NCI-H187 (cell line): ENCODE measurements around the gene SLC39A1.
A peak's percentile ranks its signal among the peaks of the same experiment; 100 is the strongest.

Experiments used
- DNase-seq, 2 experiments: peaks; one replicate each; lab custom pipeline; 2025; lab: John Stamatoyannopoulos, UW

Gene SLC39A1

GRCh38 chr1:153977250-153978240, 14.2 kb upstream of the SLC39A1 start, which contains the start of gene JTB:
JTB (minus strand) TSS chr1:153977674; CDS start chr1:153977252, 422 bp downstream.
- DNase-seq, result peak; percentile 91 to 94

- DNase-seq, result no peak
These were observed 13.5 kb upstream of the SLC39A1 start for GRCh38 chr1:153976819-153977249.

GRCh38 chr1:153973525-153973924, 10.2 kb upstream of the SLC39A1 start:
- no peak for DNase-seq

DNA sequence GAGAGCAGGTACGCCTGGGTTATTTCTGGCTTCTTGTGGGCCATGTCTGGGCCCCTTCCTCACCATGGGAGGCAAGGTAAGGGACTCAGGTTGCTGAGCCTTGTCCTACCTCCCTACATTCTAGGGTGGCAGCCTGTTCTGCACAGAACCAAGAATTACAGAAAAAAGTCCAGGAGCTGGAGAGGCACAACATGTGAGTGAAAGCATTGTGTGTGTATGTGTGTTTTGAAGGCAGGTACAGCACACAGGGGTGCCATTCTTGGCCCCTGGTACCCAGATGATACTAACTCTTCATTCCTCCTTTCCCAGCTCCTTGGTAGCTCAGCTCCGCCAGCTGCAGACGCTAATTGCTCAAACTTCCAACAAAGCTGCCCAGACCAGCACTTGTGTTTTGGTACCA, 9.7 kb upstream of the SLC39A1 start:
- DNase-seq, result no peak

- DNase-seq, result no peak
These were observed 7.0 kb upstream of the SLC39A1 start for GRCh38 chr1:153970346-153970745.

DNA sequence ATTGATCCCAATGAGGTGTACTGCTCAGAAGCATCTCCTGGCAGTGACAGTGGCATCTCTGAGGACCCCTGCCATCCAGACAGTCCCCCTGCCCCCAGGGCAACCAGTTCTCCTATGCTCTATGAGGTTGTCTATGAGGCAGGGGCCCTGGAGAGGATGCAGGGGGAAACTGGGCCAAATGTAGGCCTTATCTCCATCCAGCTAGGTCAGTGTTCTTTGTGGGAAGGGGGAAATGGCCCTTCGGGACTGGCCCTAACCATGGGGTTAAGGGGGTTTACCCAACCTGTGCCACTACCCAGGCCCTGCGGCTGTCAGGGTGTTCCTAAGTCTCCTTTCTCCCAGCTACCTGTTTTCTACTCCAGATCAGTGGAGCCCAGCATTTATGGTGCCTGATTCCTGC, 5.6 kb upstream of the SLC39A1 start:
- no peak for DNase-seq

GRCh38 chr1:153968408-153968807, 5.1 kb upstream of the SLC39A1 start:
- peak in 1 of 2 experiments; percentile 76 for DNase-seq

GRCh38 chr1:153968000-153968363, 4.6 kb upstream of the SLC39A1 start:
- peak in 1 of 2 experiments; percentile 72 for DNase-seq

DNA sequence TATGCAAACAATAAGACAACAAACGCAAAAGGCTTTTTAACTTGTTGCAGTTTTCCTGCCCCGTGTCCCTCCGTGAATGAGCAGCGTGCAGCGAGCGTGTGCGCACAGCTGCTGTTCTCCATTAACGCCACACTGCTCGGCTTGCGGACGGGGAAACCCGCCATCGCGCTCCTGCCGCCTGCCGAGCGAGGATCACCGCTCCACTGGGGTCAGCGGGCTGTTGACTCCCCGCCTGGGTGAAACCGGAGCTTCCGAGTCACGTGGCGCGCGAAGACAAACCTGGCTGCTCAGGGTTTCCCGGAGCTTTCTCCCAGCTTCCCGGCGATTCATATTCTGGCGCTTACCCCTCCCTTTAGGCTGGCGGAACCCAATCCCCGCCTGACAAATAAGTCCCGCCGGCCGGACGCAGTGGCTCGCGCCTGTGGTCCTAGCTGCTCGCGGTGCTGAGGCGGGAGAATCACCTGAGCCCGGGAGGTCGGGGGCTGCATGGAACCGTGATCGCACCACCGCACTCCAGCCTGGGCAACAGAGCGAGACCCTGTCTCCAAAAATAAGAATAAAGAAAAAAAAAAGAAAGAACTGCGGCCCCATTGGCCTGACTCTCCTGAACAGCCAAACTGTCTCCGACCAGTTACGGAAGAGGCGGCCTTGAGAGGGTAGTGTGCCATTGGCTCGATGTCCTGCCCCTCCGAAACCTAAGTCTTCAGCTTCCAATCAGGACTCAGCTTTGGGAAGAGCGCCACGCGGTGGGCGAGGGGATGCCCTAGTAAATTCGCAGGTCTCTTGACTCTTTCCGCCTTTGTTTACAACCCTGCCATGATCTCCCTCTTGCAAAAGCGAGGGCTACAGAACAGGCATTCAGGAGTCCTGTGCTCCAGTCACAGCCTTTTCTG, 4.0 kb upstream of the SLC39A1 start, which contains the start of gene CREB3L4:
Gene CREB3L4, plus strand, starts transcription at position 796 of the 893 bp plus-strand sequence. CDS start 624 bp downstream, outside the sequence.
- peak; percentile 99 for DNase-seq

DNA sequence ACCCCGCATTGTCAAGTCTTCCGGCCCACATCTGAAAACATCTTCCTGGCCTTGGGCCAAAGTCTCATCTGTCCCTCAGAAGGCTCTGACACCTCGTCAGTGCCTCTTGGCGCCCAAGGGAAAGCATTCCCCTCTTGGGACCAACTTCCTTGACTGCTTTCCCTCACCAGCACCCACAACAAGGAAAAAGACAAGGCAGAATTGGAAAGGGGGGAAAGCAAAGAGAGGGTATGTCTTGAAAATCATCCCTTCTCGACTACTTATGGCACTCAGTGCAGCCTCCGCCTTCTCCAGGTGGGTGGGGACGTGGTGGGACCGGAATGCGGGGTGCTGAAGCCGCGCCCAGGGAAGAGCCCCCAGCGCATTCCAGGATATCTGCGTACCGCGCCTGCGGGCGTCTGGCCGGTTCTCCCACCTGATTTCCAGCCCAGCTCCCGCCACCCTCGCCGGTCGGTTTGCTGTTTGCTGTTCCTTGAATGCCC, 554 bp upstream of the SLC39A1 start:
- no peak for DNase-seq

GRCh38 chr1:153962088-153963029, 978 bp downstream of the SLC39A1 start:
- no peak for DNase-seq

- no peak for DNase-seq
These were observed 1.9 kb downstream of the SLC39A1 start for GRCh38 chr1:153961421-153961820.

GRCh38 chr1:153960206-153960605, 3.1 kb downstream of the SLC39A1 start:
- DNase-seq, result no peak

DNA sequence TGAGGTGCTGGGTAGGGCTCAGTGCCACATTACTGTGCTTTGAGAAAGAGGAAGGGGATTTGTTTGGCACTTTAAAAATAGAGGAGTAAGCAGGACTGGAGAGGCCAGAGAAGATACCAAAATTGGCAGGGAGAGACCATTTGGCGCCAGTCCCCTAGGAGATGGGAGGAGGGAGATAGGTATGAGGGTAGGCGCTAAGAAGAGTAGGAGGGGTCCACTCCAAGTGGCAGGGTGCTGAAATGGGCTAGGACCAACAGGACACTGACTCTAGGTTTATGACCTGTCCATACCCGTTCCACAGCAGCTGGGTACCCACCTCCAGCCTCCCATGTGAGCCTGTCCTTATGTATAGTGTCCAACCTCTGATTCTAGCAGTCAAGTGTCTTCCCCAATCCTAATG, 3.9 kb downstream of the SLC39A1 start:
- no peak for DNase-seq

DNA sequence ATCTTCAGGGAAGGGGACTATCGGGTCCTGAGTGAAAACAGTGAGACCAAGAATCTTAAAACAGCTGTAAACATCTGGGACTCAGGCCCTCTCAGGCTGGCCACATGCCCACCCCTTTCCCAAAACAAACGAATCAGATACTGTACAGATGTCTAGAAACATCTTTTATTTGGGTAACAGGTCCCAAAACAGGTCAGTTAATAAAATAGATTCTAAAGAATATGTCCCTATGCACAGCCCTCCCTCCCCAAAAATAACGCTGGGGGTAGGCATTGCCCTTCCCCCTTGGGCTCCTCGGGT, 4.4 kb downstream of the SLC39A1 start:
- DNase-seq, result no peak

- peak; percentile 99 for DNase-seq
These were observed 5.0 kb downstream of the SLC39A1 start, which contains the start of gene CRTC2 for GRCh38 chr1:153958111-153958960. CRTC2 (minus strand) TSS chr1:153958612; CDS start chr1:153958497, 115 bp downstream.

GRCh38 chr1:153957744-153958110, 5.6 kb downstream of the SLC39A1 start:
- DNase-seq, result no peak

- DNase-seq, result no peak
These were observed 6.2 kb downstream of the SLC39A1 start for GRCh38 chr1:153956997-153957715.

- DNase-seq, result no peak
These were observed 8.5 kb downstream of the SLC39A1 start for GRCh38 chr1:153954826-153955225.
